SJCRH30 (cell line): ENCODE data around the gene B4GALT5. TPM values are rescaled to one million over a fixed set of nuclear protein-coding genes. Genes with fewer than 3 reads are reported as not detected.
"Not testable (repeated sequence)": the region's sequence is repeated elsewhere in the genome, so short reads cannot be mapped to it uniquely, and the experiment has no call there.

ENCODE experiments used
- DNase-seq, 2 experiments: peaks; one replicate each; pipeline ENCODE4 v3.0.0-alpha.2; 2015 to 2020
- H3K27ac ChIP-seq: fragments of 250-450 bp; sonication (Bioruptor Pico); 2 replicates; pipeline ENCODE4 v1.5.1; 2020; ENCODE audit warnings: mild to moderate bottlenecking, moderate library complexity
- H3K27me3 ChIP-seq: fragments of 250-450 bp; sonication (Bioruptor Pico); 2 replicates; pipeline ENCODE4 v1.5.1; 2020; ENCODE audit warnings: mild to moderate bottlenecking, moderate library complexity
- H3K36me3 ChIP-seq: fragments of 250-450 bp; sonication (Bioruptor Pico); 2 replicates; pipeline ENCODE4 v1.5.1; 2020; ENCODE audit warnings: mild to moderate bottlenecking, moderate library complexity
- H3K4me1 ChIP-seq: fragments of 250-450 bp; sonication (Bioruptor Pico); 2 replicates; pipeline ENCODE4 v1.5.1; 2020; ENCODE audit warnings: mild to moderate bottlenecking, moderate library complexity
- H3K4me3 ChIP-seq: fragments of 250-450 bp; sonication (Bioruptor Pico); 2 replicates; pipeline ENCODE4 v1.5.1; 2020; ENCODE audit warnings: mild to moderate bottlenecking, moderate library complexity
- H3K9me3 ChIP-seq: fragments of 250-450 bp; sonication (Bioruptor Pico); replicated peaks from 2 replicates; pipeline ENCODE4 v1.5.1; 2020; ENCODE audit warnings: mild to moderate bottlenecking, moderate library complexity
- total RNA-seq: library from RNA; depleted of rRNA; stranded (reverse); fragments of >200 nt; shearing (Covaris generic); gene quantifications from 2 replicates; pipeline ENCODE4 v1.2.3, GENCODE V29; 2014; rRNA removed

B4GALT5 gene
- 79.6 and 81.1 TPM in 2 replicates for total RNA-seq

GRCh38 chr20:49713753-49714712 is at the start of gene B4GALT5:
Gene B4GALT5, minus strand, starts transcription at chr20:49713878. Its CDS starts 188 bp downstream, at chr20:49713690.
- H3K27me3 ChIP-seq, result no peaks in the 10 kb centered on the region
- peak within 1 kb of the TSS; percentile 77 for H3K27ac ChIP-seq
- DNase-seq, result peak; percentile 99
- peak within 1 kb of the TSS; percentile 97 for H3K4me3 ChIP-seq
- H3K4me1 ChIP-seq, result peaks cover 20% of the 10 kb centered on the region
- H3K9me3 ChIP-seq, result no peaks in the 10 kb centered on the region
- H3K36me3 ChIP-seq, result peaks cover 4% of the 10 kb centered on the region

DNA sequence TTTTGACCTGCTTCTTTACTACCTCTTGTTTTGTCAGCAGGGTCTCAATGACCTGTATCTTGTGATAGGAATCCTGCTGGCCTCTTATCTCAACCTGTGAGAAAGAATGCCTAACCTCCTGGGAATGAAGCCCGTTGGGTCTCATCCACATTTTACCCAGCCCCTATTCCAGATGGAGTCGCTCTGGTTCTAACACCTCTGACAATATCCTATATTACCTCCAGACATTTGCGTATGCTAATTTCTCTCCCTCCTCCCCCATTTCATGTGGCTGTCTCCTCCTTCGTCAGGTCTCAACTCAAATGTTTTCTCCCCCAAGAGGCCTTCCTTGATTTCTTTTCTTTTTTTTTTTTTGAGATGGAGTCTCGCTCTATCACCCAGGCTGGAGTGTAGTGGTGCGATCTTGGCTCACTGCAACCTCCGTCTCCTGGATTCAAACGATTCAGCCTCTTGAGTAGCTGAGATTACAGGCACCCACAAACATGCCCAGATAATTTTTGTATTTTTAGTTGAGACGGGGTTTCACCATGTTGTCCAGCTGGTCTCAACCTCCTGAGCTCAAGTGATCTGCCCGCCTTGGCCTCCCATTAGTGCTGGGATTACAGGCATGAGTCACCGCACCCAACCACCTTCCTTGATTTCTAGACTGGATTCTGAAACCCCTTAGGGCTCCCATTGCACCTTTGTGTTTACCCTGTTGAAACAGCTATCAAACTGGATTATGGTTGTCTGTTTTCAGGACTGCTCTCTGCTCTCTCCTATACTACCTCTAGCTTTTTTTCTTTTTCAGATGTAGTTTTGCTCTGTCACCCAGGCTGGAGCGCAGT is 49.5 kb upstream of the B4GALT5 start:
- H3K27ac ChIP-seq, result no peak overlapping the region
- no peaks in the 10 kb centered on the region for H3K36me3 ChIP-seq
- peaks cover 2% of the 10 kb centered on the region for H3K4me1 ChIP-seq
- H3K27me3 ChIP-seq, result no peaks in the 10 kb centered on the region
- no peak overlapping the region for H3K4me3 ChIP-seq
- DNase-seq, result peak; percentile 31 to 56
- no peaks in the 10 kb centered on the region for H3K9me3 ChIP-seq

- H3K9me3 ChIP-seq, H3K36me3 ChIP-seq, DNase-seq, H3K4me1 ChIP-seq, H3K27ac ChIP-seq, H3K4me3 ChIP-seq, H3K27me3 ChIP-seq: not testable (repeated sequence)
Measured at GRCh38 chr20:49761888-49762287, 48.2 kb upstream of the B4GALT5 start.

DNA sequence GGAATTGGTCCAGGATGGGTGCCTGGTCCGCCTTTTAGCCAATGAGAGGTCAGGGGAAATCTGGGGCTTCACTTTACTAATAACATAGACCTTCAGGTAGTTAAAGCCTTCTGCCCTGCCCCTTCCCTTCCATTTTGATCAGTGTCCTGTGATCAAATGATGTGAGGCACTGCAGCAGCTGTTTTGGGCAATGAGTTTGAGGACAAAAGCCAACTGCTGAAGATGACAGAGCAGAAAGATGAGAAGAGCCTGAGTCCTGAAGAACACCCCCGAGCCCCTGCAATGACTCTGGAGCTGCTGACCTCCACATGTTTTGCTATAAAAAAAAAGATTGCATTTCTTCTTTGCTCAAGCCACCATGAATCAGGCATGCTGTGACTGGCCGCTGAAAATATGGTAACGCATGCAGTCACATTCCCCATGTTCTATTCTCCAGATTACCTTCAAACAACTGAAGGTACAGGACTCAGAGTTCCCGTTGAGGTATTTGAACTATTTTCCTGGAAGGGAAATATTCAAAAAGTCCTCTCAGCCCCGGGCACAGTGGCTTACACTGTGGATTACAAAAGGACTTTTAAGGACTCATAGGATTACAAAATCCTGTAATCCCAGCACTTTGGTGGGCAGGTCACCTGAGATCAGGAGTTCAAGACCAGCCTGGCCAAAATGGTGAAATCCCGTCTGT is 45.7 kb upstream of the B4GALT5 start:
- H3K9me3 ChIP-seq, result no peaks in the 10 kb centered on the region
- no peaks in the 10 kb centered on the region for H3K27me3 ChIP-seq
- DNase-seq, result peak in 1 of 2 experiments; percentile 62
- H3K36me3 ChIP-seq, result no peaks in the 10 kb centered on the region
- H3K4me1 ChIP-seq, result no peaks in the 10 kb centered on the region
- H3K27ac ChIP-seq, result no peak overlapping the region
- H3K4me3 ChIP-seq, result no peak overlapping the region

GRCh38 chr20:49758781-49759180 is 45.1 kb upstream of the B4GALT5 start:
- H3K4me1 ChIP-seq, result no peaks in the 10 kb centered on the region
- H3K9me3 ChIP-seq, result no peaks in the 10 kb centered on the region
- no peaks in the 10 kb centered on the region for H3K27me3 ChIP-seq
- H3K27ac ChIP-seq, result no peak overlapping the region
- no peaks in the 10 kb centered on the region for H3K36me3 ChIP-seq
- peak in 1 of 2 experiments; percentile 44 for DNase-seq
- H3K4me3 ChIP-seq, result no peak overlapping the region

DNA sequence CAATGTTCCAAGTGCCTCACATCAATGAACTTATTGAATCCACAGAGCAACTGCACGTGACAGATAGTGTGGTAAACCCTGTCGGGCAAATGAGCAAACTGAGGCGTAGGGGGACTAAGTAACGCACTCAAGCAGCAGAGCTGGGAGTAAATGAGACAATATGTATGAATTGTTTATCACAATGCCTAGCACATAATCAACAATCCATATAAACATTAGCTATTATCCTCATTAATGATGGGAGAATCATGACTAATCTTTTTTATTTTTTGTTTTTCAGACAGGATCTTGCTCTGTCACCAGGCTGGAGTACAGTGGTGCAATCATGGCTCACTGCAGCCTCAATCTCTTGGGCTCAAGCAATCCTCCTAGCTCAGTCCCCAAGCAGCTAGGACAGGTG is 43.9 kb upstream of the B4GALT5 start:
- no peak for DNase-seq
- Histone ChIP-seq H3K9me3 (no peaks in the 10 kb centered on the region), H3K27ac (no peak overlapping the region), H3K4me1 (no peaks in the 10 kb centered on the region), H3K36me3 (no peaks in the 10 kb centered on the region), H3K4me3 (no peak overlapping the region), H3K27me3 (no peaks in the 10 kb centered on the region)

DNA sequence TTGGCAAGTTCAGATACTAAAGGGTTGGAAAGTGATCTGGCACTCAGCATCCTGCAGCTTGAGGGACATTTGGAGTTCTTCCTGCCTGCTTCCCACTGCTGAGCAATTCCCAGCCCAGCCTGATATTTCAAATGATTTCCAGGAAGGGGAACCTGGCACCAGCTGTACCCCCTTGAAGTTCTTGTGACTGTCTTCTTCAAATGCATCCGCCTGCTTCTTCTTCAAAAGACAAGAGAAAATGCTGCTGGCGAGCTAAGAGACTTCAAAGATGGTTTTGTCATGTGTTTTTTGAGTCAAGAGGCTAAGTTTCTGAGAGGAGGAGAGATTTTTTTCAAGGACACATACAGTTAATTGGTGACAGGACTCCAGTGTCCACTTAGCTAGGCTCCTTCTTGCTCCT is 42.6 kb upstream of the B4GALT5 start:
- Histone ChIP-seq H3K9me3 (no peaks in the 10 kb centered on the region), H3K27ac (no peak overlapping the region), H3K36me3 (no peaks in the 10 kb centered on the region), H3K4me3 (no peak overlapping the region), H3K4me1 (no peaks in the 10 kb centered on the region), H3K27me3 (no peaks in the 10 kb centered on the region)
- DNase-seq, result no peak

DNA sequence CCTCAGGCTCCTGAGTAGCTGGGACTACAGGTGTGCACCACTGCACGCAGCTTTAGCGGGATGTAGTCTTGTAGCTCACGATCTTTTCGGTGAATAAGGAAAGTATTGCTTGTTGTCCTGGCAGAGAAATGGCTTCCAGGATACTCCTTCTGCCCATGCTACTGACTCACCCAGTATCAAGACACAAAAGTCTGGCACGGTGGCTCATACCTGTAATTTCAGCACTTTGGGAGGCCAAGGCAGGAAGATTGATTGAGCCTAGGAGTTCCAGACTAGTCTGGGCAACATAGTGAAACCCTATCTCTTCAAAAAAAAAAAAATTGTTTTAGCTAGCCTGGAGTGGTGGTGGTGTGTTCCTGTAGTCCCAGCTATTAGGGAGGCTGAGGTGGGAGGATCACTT is 40.9 kb upstream of the B4GALT5 start:
- no peaks in the 10 kb centered on the region for H3K9me3 ChIP-seq
- DNase-seq, result no peak
- H3K4me3 ChIP-seq, result no peak overlapping the region
- no peaks in the 10 kb centered on the region for H3K36me3 ChIP-seq
- no peak overlapping the region for H3K27ac ChIP-seq
- no peaks in the 10 kb centered on the region for H3K4me1 ChIP-seq
- peaks cover 4% of the 10 kb centered on the region; the same call in 1 of the 2 replicates for H3K27me3 ChIP-seq

- no peak overlapping the region for H3K4me3 ChIP-seq
- no peaks in the 10 kb centered on the region for H3K9me3 ChIP-seq
- H3K4me1 ChIP-seq, result no peaks in the 10 kb centered on the region
- H3K27ac ChIP-seq, result no peak overlapping the region
- no peak for DNase-seq
- peaks cover 4% of the 10 kb centered on the region; the same call in 1 of the 2 replicates for H3K27me3 ChIP-seq
- no peaks in the 10 kb centered on the region for H3K36me3 ChIP-seq
Measured at GRCh38 chr20:49753133-49753532, 39.5 kb upstream of the B4GALT5 start.

DNA sequence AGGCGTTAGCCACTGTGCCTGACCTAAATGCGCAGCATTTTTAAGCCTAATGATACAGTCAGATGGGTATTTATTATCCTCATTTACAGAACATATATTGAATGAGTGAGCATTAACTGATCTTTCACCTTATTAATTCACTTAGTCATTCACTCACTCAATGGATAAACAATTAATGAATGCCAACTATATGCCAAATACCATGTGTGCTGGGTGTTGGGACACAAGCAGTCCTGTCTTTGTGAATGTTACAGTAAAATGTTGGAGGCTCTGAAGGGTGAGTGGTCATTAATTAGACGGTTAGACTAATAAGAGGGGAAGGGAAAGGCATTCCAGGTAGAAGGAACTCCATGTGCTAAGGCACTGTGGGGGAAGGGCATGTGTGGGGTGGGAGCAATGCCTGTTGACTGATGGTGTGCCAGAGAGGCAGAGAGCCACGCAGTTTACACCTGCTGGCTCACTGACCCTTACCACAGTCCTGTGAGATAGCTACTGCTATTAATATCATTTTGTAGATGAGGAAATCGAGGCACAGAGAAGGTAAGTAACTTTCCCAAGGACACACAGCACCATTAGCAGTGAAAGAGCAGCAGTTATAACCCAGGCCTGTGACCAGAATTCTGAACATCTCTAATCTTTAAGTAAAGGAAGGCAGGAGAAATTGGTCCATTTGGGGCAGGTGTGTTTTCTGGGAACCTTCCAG is 38.7 kb upstream of the B4GALT5 start:
- H3K27ac ChIP-seq, result no peak overlapping the region
- H3K36me3 ChIP-seq, result no peaks in the 10 kb centered on the region
- H3K4me3 ChIP-seq, result no peak overlapping the region
- H3K27me3 ChIP-seq, result peaks cover 4% of the 10 kb centered on the region; the same call in 1 of the 2 replicates
- no peak for DNase-seq
- H3K9me3 ChIP-seq, result no peaks in the 10 kb centered on the region
- H3K4me1 ChIP-seq, result no peaks in the 10 kb centered on the region

DNA sequence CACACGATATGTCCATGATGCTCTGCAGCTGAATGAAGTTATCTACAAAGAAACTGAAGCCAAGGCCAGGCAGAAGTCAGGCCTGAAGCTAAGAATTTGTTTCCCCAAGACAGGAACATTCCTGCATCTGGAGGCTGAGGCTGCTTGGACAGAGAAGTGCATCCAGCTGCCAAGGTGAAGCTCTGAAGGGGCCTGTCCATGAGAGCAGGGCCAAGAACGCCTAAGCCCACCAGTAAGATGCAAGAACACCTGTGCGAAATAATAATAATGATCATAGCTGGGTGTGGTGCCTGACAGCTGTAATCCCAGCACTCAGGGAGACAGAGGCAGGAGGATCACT is 37.7 kb upstream of the B4GALT5 start:
- no peak for DNase-seq
- H3K36me3 ChIP-seq, result no peaks in the 10 kb centered on the region
- no peaks in the 10 kb centered on the region for H3K4me1 ChIP-seq
- H3K27me3 ChIP-seq, result peaks cover 4% of the 10 kb centered on the region; the same call in 1 of the 2 replicates
- no peak overlapping the region for H3K27ac ChIP-seq
- no peak overlapping the region for H3K4me3 ChIP-seq
- H3K9me3 ChIP-seq, result no peaks in the 10 kb centered on the region

- DNase-seq, result peak in 1 of 2 experiments; percentile 37
- Histone ChIP-seq H3K27me3 (peaks cover 4% of the 10 kb centered on the region; the same call in 1 of the 2 replicates), H3K9me3 (no peaks in the 10 kb centered on the region), H3K27ac (no peak overlapping the region), H3K4me3 (no peak overlapping the region), H3K4me1 (no peaks in the 10 kb centered on the region), H3K36me3 (no peaks in the 10 kb centered on the region)
Measured at GRCh38 chr20:49750611-49751396, 37.1 kb upstream of the B4GALT5 start.

- H3K9me3 ChIP-seq, result no peaks in the 10 kb centered on the region
- no peak overlapping the region for H3K27ac ChIP-seq
- peaks cover 4% of the 10 kb centered on the region; the same call in 1 of the 2 replicates for H3K27me3 ChIP-seq
- no peak overlapping the region for H3K4me3 ChIP-seq
- no peaks in the 10 kb centered on the region for H3K36me3 ChIP-seq
- no peaks in the 10 kb centered on the region for H3K4me1 ChIP-seq
- DNase-seq, result no peak
Measured at GRCh38 chr20:49749625-49750024, 35.9 kb upstream of the B4GALT5 start.
